Measurements from ENCODE around the gene ODAPH. TPM values are rescaled to one million over a fixed set of nuclear protein-coding genes. Genes with fewer than 3 reads are reported as not detected.
"Not testable (repeated sequence)": the region's sequence is repeated elsewhere in the genome, so short reads cannot be mapped to it uniquely, and the experiment has no call there.

ODAPH gene
- polyA plus RNA-seq, 1 donor (not counting 4 experiments of a cell fraction or from before 2014, with no cell fraction given): 0.45 TPM

- Histone ChIP-seq H3K9me3 (ENCODE audit: control insufficient read depth, low read depth, low read length) (no peaks in the 10 kb centered on the region), H3K27ac (ENCODE audit: control insufficient read depth, insufficient read depth, low read length) (no peak overlapping the region), H3K79me2 (ENCODE audit: control insufficient read depth, insufficient read depth, low read length) (no peaks in the 10 kb centered on the region), H3K36me3 (ENCODE audit: control insufficient read depth in 2 of 2, extremely low read depth in 1 of 2, insufficient read depth in 2 of 2, low read length in 2 of 2) (peaks cover 3 to 6% of the 10 kb centered on the region in 2 experiments), H3K4me3 (ENCODE audit: control insufficient read depth in 2 of 3, extremely low read depth in 1 of 3, insufficient read depth in 2 of 3, low read depth in 1 of 3, low read length in 3 of 3) (no peak overlapping the region), H3K4me1 (ENCODE audit: control insufficient read depth, extremely low read depth, insufficient read depth, low read length) (no peaks in the 10 kb centered on the region), H4K20me1 (ENCODE audit: control insufficient read depth, extremely low read depth, insufficient read depth, low read length) (no peaks in the 10 kb centered on the region), H3K4me2 (ENCODE audit: control insufficient read depth, extremely low read depth, insufficient read depth, low read depth, low read length) (no peak overlapping the region), H3K27me3 (ENCODE audit: control insufficient read depth, extremely low read depth, insufficient read depth, low read length) (no peaks in the 10 kb centered on the region), H3K9ac (ENCODE audit: control insufficient read depth, extremely low read depth, insufficient read depth, low read length) (no peak overlapping the region), H2AFZ (ENCODE audit: control insufficient read depth, low read length) (no peak overlapping the region), H3K9me1 (ENCODE audit: control insufficient read depth, extremely low read depth, insufficient read depth, low read length) (no peaks in the 10 kb centered on the region)
- FAIRE-seq: no peak
- DNase-seq (ENCODE audit: low read depth, low spot score): no peak
- dilution Hi-C loops (cut with MboI; ENCODE audit: extremely low pct_ligation_motif_present, low sequenced_read_pairs): no loop called here
- no peak for TF ChIP-seq EZH2 (IDR thresholded peaks at IDR 0.05; ENCODE audit: low read length)
- TF ChIP-seq, protein P1, sequence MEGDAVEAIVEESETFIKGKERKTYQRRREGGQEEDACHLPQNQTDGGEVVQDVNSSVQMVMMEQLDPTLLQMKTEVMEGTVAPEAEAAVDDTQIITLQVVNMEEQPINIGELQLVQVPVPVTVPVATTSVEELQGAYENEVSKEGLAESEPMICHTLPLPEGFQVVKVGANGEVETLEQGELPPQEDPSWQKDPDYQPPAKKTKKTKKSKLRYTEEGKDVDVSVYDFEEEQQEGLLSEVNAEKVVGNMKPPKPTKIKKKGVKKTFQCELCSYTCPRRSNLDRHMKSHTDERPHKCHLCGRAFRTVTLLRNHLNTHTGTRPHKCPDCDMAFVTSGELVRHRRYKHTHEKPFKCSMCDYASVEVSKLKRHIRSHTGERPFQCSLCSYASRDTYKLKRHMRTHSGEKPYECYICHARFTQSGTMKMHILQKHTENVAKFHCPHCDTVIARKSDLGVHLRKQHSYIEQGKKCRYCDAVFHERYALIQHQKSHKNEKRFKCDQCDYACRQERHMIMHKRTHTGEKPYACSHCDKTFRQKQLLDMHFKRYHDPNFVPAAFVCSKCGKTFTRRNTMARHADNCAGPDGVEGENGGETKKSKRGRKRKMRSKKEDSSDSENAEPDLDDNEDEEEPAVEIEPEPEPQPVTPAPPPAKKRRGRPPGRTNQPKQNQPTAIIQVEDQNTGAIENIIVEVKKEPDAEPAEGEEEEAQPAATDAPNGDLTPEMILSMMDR (optimal IDR thresholded peaks at IDR 0.05 in 1 of 3, IDR thresholded peaks at IDR 0.05 in 1 of 3, conservative IDR thresholded peaks at IDR 0.05 in 1 of 3; ENCODE audit: extremely low read depth in 1 of 3, insufficient read depth in 2 of 3, low read length in 3 of 3): no peak
Observed at GRCh38 chr4:75530556-75531322, 25.1 kb upstream of the ODAPH start.

DNA sequence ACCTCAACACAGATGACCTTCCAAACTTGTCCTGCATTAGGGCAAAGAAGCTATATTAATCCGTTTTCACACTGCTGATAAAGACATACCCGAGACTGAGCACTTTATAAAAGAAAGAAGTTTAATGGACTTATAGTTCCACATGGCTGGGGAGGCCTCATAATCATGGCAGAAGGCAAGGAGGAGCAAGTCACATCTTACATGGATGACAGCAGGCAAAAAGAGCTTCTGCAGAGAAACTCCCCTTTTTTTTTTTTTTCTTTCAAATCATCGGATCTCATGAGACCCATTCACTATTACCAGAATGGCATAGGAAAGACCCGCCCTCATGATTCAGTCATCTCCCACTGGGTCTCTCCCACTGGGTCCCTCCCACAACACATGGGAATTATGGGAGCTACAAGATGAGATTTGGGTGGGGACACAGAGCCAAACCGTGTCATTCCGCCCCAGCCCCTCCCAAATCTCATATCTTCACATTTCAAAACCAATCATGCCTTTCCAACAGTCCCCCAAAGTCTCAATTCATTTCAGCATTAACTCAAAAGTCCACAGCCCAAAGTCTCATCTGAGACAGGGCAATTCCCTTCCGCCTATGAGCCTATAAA lies 24.2 kb upstream of the ODAPH start:
- H3K27me3 ChIP-seq (ENCODE audit: control insufficient read depth, extremely low read depth, insufficient read depth, low read length); H3K4me3 ChIP-seq (ENCODE audit: control insufficient read depth in 2 of 3, extremely low read depth in 1 of 3, insufficient read depth in 2 of 3, low read depth in 1 of 3, low read length in 3 of 3); H3K9ac ChIP-seq (ENCODE audit: control insufficient read depth, extremely low read depth, insufficient read depth, low read length); H3K9me3 ChIP-seq (ENCODE audit: control insufficient read depth, low read depth, low read length); dilution Hi-C loops (cut with MboI; ENCODE audit: extremely low pct_ligation_motif_present, low sequenced_read_pairs); H3K79me2 ChIP-seq (ENCODE audit: control insufficient read depth, insufficient read depth, low read length); H3K4me1 ChIP-seq (ENCODE audit: control insufficient read depth, extremely low read depth, insufficient read depth, low read length); H3K36me3 ChIP-seq (ENCODE audit: control insufficient read depth in 2 of 2, extremely low read depth in 1 of 2, insufficient read depth in 2 of 2, low read length in 2 of 2); H3K4me2 ChIP-seq (ENCODE audit: control insufficient read depth, extremely low read depth, insufficient read depth, low read depth, low read length); H3K9me1 ChIP-seq (ENCODE audit: control insufficient read depth, extremely low read depth, insufficient read depth, low read length); DNase-seq (ENCODE audit: low read depth, low spot score); H2AFZ ChIP-seq (ENCODE audit: control insufficient read depth, low read length); H4K20me1 ChIP-seq (ENCODE audit: control insufficient read depth, extremely low read depth, insufficient read depth, low read length); FAIRE-seq; H3K27ac ChIP-seq (ENCODE audit: control insufficient read depth, insufficient read depth, low read length): not testable (repeated sequence)

- H3K4me3 ChIP-seq (ENCODE audit: control insufficient read depth in 2 of 3, extremely low read depth in 1 of 3, insufficient read depth in 2 of 3, low read depth in 1 of 3, low read length in 3 of 3); H3K9ac ChIP-seq (ENCODE audit: control insufficient read depth, extremely low read depth, insufficient read depth, low read length); DNase-seq (ENCODE audit: low read depth, low spot score); H3K9me1 ChIP-seq (ENCODE audit: control insufficient read depth, extremely low read depth, insufficient read depth, low read length); H3K27me3 ChIP-seq (ENCODE audit: control insufficient read depth, extremely low read depth, insufficient read depth, low read length); H3K79me2 ChIP-seq (ENCODE audit: control insufficient read depth, insufficient read depth, low read length); H2AFZ ChIP-seq (ENCODE audit: control insufficient read depth, low read length); H3K9me3 ChIP-seq (ENCODE audit: control insufficient read depth, low read depth, low read length); FAIRE-seq; H3K27ac ChIP-seq (ENCODE audit: control insufficient read depth, insufficient read depth, low read length); H4K20me1 ChIP-seq (ENCODE audit: control insufficient read depth, extremely low read depth, insufficient read depth, low read length); H3K4me1 ChIP-seq (ENCODE audit: control insufficient read depth, extremely low read depth, insufficient read depth, low read length); H3K4me2 ChIP-seq (ENCODE audit: control insufficient read depth, extremely low read depth, insufficient read depth, low read depth, low read length); H3K36me3 ChIP-seq (ENCODE audit: control insufficient read depth in 2 of 2, extremely low read depth in 1 of 2, insufficient read depth in 2 of 2, low read length in 2 of 2); dilution Hi-C loops (cut with MboI; ENCODE audit: extremely low pct_ligation_motif_present, low sequenced_read_pairs): not testable (repeated sequence)
Observed at GRCh38 chr4:75533339-75533887, 22.5 kb upstream of the ODAPH start.

DNA sequence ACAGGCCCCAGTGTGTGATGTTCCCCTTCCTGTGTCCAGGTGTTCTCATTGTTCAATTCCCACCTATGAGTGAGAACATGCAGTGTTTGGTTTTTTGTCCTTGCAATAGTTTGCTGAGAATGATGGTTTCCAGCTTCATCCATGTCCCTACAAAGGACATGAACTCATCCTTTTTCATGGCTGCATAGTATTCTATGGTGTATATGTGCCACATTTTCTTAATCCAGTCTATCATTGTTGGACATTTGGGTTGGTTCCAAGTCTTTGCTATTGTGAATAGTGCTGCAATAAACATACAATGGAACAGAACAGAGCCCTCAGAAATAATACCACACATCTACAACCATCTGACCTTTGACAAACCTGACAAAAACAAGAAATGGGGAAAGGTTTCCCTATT lies 21.9 kb upstream of the ODAPH start:
- H2AFZ ChIP-seq (ENCODE audit: control insufficient read depth, low read length); H3K4me3 ChIP-seq (ENCODE audit: control insufficient read depth in 2 of 3, extremely low read depth in 1 of 3, insufficient read depth in 2 of 3, low read depth in 1 of 3, low read length in 3 of 3); H3K27ac ChIP-seq (ENCODE audit: control insufficient read depth, insufficient read depth, low read length); dilution Hi-C loops (cut with MboI; ENCODE audit: extremely low pct_ligation_motif_present, low sequenced_read_pairs); DNase-seq (ENCODE audit: low read depth, low spot score); H3K4me2 ChIP-seq (ENCODE audit: control insufficient read depth, extremely low read depth, insufficient read depth, low read depth, low read length); H3K9me3 ChIP-seq (ENCODE audit: control insufficient read depth, low read depth, low read length); H3K4me1 ChIP-seq (ENCODE audit: control insufficient read depth, extremely low read depth, insufficient read depth, low read length); H4K20me1 ChIP-seq (ENCODE audit: control insufficient read depth, extremely low read depth, insufficient read depth, low read length); H3K9me1 ChIP-seq (ENCODE audit: control insufficient read depth, extremely low read depth, insufficient read depth, low read length); H3K79me2 ChIP-seq (ENCODE audit: control insufficient read depth, insufficient read depth, low read length); FAIRE-seq; H3K9ac ChIP-seq (ENCODE audit: control insufficient read depth, extremely low read depth, insufficient read depth, low read length); H3K36me3 ChIP-seq (ENCODE audit: control insufficient read depth in 2 of 2, extremely low read depth in 1 of 2, insufficient read depth in 2 of 2, low read length in 2 of 2); H3K27me3 ChIP-seq (ENCODE audit: control insufficient read depth, extremely low read depth, insufficient read depth, low read length): not testable (repeated sequence)
